Measurements from ENCODE around the gene RNF227.

RNF227 gene

DNA sequence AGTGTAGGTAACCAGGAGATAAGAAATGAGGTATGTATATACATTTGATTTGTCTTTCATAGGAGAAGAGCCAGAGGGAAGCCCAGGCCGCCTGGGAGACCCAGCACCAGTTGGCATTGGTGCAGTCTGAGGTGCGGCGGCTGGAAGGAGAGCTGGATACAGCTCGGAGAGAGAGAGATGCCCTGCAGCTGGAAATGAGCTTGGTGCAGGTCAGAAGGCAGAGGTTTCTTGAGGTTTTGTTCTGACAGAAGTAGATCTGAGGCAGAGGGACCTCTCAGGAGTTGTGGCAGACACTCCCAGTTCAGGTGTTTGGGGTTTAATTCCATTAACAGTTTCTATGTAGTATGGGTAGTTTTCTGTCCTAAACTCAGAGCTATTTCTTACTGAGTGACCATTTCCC is 23.9 kb upstream of the RNF227 start:
- Histone ChIP-seq H3K36me3 (ENCODE audit: insufficient read depth) (no peaks in the 10 kb centered on the region), H2AFZ (ENCODE audit: low read depth) (no peak overlapping the region), H3K4me1 (ENCODE audit: low read depth, poor library complexity, severe bottlenecking) (no peaks in the 10 kb centered on the region), H3K4me3 (IDR thresholded peaks at IDR 0.05; ENCODE audit: insufficient read depth, low read depth, low read length) (no peak overlapping the region), H4K20me1 (ENCODE audit: insufficient read depth) (no peaks in the 10 kb centered on the region), H3K27ac (no peak overlapping the region), H3K4me2 (no peak overlapping the region), H3K79me2 (ENCODE audit: insufficient read depth, low read depth) (no peaks in the 10 kb centered on the region), H3K9ac (no peak overlapping the region), H3K27me3 (ENCODE audit: insufficient read depth, low read depth) (no peaks in the 10 kb centered on the region)
- no peak for TF ChIP-seq CTCF (conservative IDR thresholded peaks at IDR 0.05; ENCODE audit: low read depth, low read length)

GRCh38 chr17:7935859-7936258 is 19.8 kb upstream of the RNF227 start:
- H4K20me1 ChIP-seq (ENCODE audit: insufficient read depth) = no peaks in the 10 kb centered on the region
- H3K4me3 ChIP-seq (IDR thresholded peaks at IDR 0.05; ENCODE audit: insufficient read depth, low read depth, low read length) = no peak overlapping the region
- H2AFZ ChIP-seq (ENCODE audit: low read depth) = no peak overlapping the region
- H3K36me3 ChIP-seq (ENCODE audit: insufficient read depth) = no peaks in the 10 kb centered on the region
- no peak overlapping the region for H3K9ac ChIP-seq
- no peak overlapping the region for H3K4me2 ChIP-seq
- TF ChIP-seq CTCF (conservative IDR thresholded peaks at IDR 0.05; ENCODE audit: low read depth, low read length) = no peak
- no peaks in the 10 kb centered on the region for H3K4me1 ChIP-seq (ENCODE audit: low read depth, poor library complexity, severe bottlenecking)
- no peaks in the 10 kb centered on the region for H3K27me3 ChIP-seq (ENCODE audit: insufficient read depth, low read depth)
- no peak overlapping the region for H3K27ac ChIP-seq
- no peaks in the 10 kb centered on the region for H3K79me2 ChIP-seq (ENCODE audit: insufficient read depth, low read depth)

GRCh38 chr17:7932949-7933348 is 16.9 kb upstream of the RNF227 start:
- TF ChIP-seq CTCF (conservative IDR thresholded peaks at IDR 0.05; ENCODE audit: low read depth, low read length) = no peak
- Histone ChIP-seq H2AFZ (ENCODE audit: low read depth) (no peak overlapping the region), H3K9ac (peak overlapping the region; percentile 53; the same call in 1 of the 2 replicates), H3K4me1 (ENCODE audit: low read depth, poor library complexity, severe bottlenecking) (no peaks in the 10 kb centered on the region), H3K27me3 (ENCODE audit: insufficient read depth, low read depth) (no peaks in the 10 kb centered on the region), H3K36me3 (ENCODE audit: insufficient read depth) (no peaks in the 10 kb centered on the region), H4K20me1 (ENCODE audit: insufficient read depth) (no peaks in the 10 kb centered on the region), H3K4me3 (IDR thresholded peaks at IDR 0.05; ENCODE audit: insufficient read depth, low read depth, low read length) (no peak overlapping the region), H3K27ac (no peak overlapping the region), H3K4me2 (peak overlapping the region; percentile 36), H3K79me2 (ENCODE audit: insufficient read depth, low read depth) (no peaks in the 10 kb centered on the region)

GRCh38 chr17:7932483-7932891 is 16.4 kb upstream of the RNF227 start:
- no peaks in the 10 kb centered on the region for H4K20me1 ChIP-seq (ENCODE audit: insufficient read depth)
- H3K9ac ChIP-seq = peak overlapping the region; percentile 53; the same call in 1 of the 2 replicates
- H3K27me3 ChIP-seq (ENCODE audit: insufficient read depth, low read depth) = no peaks in the 10 kb centered on the region
- H3K27ac ChIP-seq = no peak overlapping the region
- H3K4me3 ChIP-seq (IDR thresholded peaks at IDR 0.05; ENCODE audit: insufficient read depth, low read depth, low read length) = no peak overlapping the region
- H3K4me1 ChIP-seq (ENCODE audit: low read depth, poor library complexity, severe bottlenecking) = no peaks in the 10 kb centered on the region
- H2AFZ ChIP-seq (ENCODE audit: low read depth) = 0 out of 2 replicates have a peak overlapping the region, but pooled peaks have one; percentile 34
- peak overlapping the region; percentile 36 for H3K4me2 ChIP-seq
- TF ChIP-seq CTCF (conservative IDR thresholded peaks at IDR 0.05; ENCODE audit: low read depth, low read length) = no peak
- H3K36me3 ChIP-seq (ENCODE audit: insufficient read depth) = no peaks in the 10 kb centered on the region
- no peaks in the 10 kb centered on the region for H3K79me2 ChIP-seq (ENCODE audit: insufficient read depth, low read depth)
